Measurements from ENCODE around the gene NPLOC4. TPM values are rescaled to one million over a fixed set of nuclear protein-coding genes. Genes with fewer than 3 reads are reported as not detected.
A peak's percentile ranks its signal among the peaks of the same experiment; 100 is the strongest.

The NPLOC4 gene
- total and polyA plus RNA-seq, 2 donors from 2014 or later, result 41.5 to 86.4 TPM

DNA sequence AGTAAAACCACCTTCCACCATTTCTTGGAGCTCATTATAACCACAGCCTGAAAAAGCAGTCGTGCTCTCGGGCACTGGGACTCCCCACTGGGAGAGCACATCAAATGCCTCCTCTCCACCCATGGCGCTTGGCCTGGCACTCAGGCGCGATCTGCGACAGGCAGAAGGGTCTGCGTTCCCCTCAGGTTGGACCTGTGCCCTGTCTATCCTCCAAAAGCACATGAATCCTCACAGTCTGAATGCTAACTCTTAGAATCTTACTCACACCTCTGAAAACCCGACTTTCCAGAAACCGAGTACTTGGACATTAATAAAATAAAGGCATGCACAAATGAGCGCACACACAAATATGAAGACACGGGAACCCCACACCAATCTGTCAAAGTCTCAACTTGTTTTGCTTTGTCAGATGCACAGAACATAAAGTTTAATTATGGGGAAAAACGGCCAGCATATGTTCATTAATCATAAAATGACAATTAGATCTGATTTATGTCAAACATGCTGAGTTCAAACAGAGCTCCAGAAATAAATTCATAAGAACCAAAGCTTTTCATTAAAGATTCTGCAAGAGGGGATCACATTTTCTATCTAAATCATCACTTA, 64.2 kb downstream of the NPLOC4 start:
- H3K27me3 ChIP-seq (ENCODE audit: control insufficient read depth, insufficient read depth, low read length), result no peaks in the 10 kb centered on the region
- no peak overlapping the region for H3K27ac ChIP-seq (ENCODE audit: low read depth in 2 of 2, low read length in 2 of 2)
- no peak overlapping the region for H3K9ac ChIP-seq (ENCODE audit: low read length in 3 of 3)
- no peaks in the 10 kb centered on the region for H3K9me3 ChIP-seq (ENCODE audit: control insufficient read depth in 2 of 3, insufficient read depth in 1 of 3, low read length in 3 of 3)
- TF ChIP-seq, protein P1, sequence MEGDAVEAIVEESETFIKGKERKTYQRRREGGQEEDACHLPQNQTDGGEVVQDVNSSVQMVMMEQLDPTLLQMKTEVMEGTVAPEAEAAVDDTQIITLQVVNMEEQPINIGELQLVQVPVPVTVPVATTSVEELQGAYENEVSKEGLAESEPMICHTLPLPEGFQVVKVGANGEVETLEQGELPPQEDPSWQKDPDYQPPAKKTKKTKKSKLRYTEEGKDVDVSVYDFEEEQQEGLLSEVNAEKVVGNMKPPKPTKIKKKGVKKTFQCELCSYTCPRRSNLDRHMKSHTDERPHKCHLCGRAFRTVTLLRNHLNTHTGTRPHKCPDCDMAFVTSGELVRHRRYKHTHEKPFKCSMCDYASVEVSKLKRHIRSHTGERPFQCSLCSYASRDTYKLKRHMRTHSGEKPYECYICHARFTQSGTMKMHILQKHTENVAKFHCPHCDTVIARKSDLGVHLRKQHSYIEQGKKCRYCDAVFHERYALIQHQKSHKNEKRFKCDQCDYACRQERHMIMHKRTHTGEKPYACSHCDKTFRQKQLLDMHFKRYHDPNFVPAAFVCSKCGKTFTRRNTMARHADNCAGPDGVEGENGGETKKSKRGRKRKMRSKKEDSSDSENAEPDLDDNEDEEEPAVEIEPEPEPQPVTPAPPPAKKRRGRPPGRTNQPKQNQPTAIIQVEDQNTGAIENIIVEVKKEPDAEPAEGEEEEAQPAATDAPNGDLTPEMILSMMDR (IDR thresholded peaks at IDR 0.05; ENCODE audit: borderline replicate concordance, extremely low read depth, insufficient read depth), result no peak
- H3K4me1 ChIP-seq (ENCODE audit: control insufficient read depth in 2 of 3, insufficient read depth in 2 of 3, low read depth in 1 of 3, low read length in 3 of 3), result peaks cover under 1 to 11% (median 3%) of the 10 kb centered on the region in 3 donors
- DNase-seq, result peak in 1 of 5 donors; percentile 23
- FAIRE-seq, result no peak
- intact Hi-C loops (cut with DNase I), result no loop called here
- H3K36me3 ChIP-seq (ENCODE audit: control insufficient read depth in 2 of 3, insufficient read depth in 3 of 3, low read length in 3 of 3), result peaks cover 13 to 55% (median 35%) of the 10 kb centered on the region in 3 donors
- no peak overlapping the region for H3K4me3 ChIP-seq (ENCODE audit: low read length in 3 of 3)

- Histone ChIP-seq H3K4me1 (ENCODE audit: control insufficient read depth in 2 of 3, insufficient read depth in 2 of 3, low read depth in 1 of 3, low read length in 3 of 3) (peaks cover 9 to 22% (median 12%) of the 10 kb centered on the region in 3 donors), H3K27me3 (ENCODE audit: control insufficient read depth, insufficient read depth, low read length) (no peaks in the 10 kb centered on the region), H3K4me3 (ENCODE audit: low read length in 3 of 3) (no peak overlapping the region), H3K9ac (ENCODE audit: low read length in 3 of 3) (no peak overlapping the region), H3K9me3 (ENCODE audit: control insufficient read depth in 2 of 3, insufficient read depth in 1 of 3, low read length in 3 of 3) (no peaks in the 10 kb centered on the region), H3K27ac (ENCODE audit: low read depth in 2 of 2, low read length in 2 of 2) (no peak overlapping the region), H3K36me3 (ENCODE audit: control insufficient read depth in 2 of 3, insufficient read depth in 3 of 3, low read length in 3 of 3) (peaks cover 13 to 58% (median 33%) of the 10 kb centered on the region in 3 donors)
- TF ChIP-seq, protein P1 (IDR thresholded peaks at IDR 0.05; ENCODE audit: borderline replicate concordance, extremely low read depth, insufficient read depth), result no peak
- DNase-seq, result no peak
- intact Hi-C loops (cut with DNase I), result no loop called here
- FAIRE-seq, result no peak
Observed at GRCh38 chr17:81570964-81571363, 65.9 kb downstream of the NPLOC4 start.

DNA sequence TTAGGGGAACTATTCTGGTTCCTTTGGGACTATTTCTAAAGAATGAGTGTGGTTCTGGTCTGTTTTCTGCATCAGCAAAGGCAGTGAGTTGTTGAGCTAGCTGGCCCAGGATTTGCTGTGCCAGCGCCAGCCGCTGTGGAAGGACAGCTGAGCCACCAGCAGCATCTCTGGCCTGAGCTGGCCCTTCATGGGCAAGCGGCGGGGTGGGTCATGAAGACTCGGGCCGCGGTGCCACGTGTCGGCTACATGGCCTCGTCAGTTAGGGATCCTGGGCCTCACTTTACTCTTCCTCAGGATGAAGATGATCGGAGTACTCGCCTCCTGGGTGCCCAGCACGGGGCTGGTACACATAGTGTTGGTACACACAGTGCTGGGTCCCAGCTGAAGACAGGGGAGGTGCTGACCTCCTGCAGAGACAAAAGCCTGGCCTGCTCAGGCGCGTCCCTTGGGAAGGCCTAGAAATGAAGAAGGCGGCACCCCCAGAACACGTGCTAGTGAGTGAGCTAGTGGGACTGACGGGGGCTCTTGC, 66.9 kb downstream of the NPLOC4 start:
- intact Hi-C loops (cut with DNase I), result no loop called here
- Histone ChIP-seq H3K36me3 (ENCODE audit: control insufficient read depth in 2 of 3, insufficient read depth in 3 of 3, low read length in 3 of 3) (peaks cover 16 to 61% (median 36%) of the 10 kb centered on the region in 3 donors), H3K27me3 (ENCODE audit: control insufficient read depth, insufficient read depth, low read length) (no peaks in the 10 kb centered on the region), H3K9me3 (ENCODE audit: control insufficient read depth in 2 of 3, insufficient read depth in 1 of 3, low read length in 3 of 3) (no peaks in the 10 kb centered on the region), H3K4me1 (ENCODE audit: control insufficient read depth in 2 of 3, insufficient read depth in 2 of 3, low read depth in 1 of 3, low read length in 3 of 3) (peaks cover 12 to 25% (median 13%) of the 10 kb centered on the region in 3 donors), H3K9ac (ENCODE audit: low read length in 3 of 3) (no peak overlapping the region), H3K27ac (ENCODE audit: low read depth in 2 of 2, low read length in 2 of 2) (no peak overlapping the region), H3K4me3 (ENCODE audit: low read length in 3 of 3) (no peak overlapping the region)
- DNase-seq (peak in 1 of 5 donors; percentile 50), FAIRE-seq (no peak)
- TF ChIP-seq, protein P1 (IDR thresholded peaks at IDR 0.05; ENCODE audit: borderline replicate concordance, extremely low read depth, insufficient read depth), result no peak
